Measurements from ENCODE around the gene TMEM156. TPM values are rescaled to one million over a fixed set of nuclear protein-coding genes. Genes with fewer than 3 reads are reported as not detected.

TMEM156 gene
- total RNA-seq, 1 donor = under 0.01 TPM

- no peak overlapping the region for H3K4me3 ChIP-seq (ENCODE audit: low read depth, low read length)
- no peak for DNase-seq (ENCODE audit: low read depth)
- TF ChIP-seq, protein P1, sequence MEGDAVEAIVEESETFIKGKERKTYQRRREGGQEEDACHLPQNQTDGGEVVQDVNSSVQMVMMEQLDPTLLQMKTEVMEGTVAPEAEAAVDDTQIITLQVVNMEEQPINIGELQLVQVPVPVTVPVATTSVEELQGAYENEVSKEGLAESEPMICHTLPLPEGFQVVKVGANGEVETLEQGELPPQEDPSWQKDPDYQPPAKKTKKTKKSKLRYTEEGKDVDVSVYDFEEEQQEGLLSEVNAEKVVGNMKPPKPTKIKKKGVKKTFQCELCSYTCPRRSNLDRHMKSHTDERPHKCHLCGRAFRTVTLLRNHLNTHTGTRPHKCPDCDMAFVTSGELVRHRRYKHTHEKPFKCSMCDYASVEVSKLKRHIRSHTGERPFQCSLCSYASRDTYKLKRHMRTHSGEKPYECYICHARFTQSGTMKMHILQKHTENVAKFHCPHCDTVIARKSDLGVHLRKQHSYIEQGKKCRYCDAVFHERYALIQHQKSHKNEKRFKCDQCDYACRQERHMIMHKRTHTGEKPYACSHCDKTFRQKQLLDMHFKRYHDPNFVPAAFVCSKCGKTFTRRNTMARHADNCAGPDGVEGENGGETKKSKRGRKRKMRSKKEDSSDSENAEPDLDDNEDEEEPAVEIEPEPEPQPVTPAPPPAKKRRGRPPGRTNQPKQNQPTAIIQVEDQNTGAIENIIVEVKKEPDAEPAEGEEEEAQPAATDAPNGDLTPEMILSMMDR (IDR thresholded peaks at IDR 0.05; ENCODE audit: insufficient read depth, low read depth, low read length) = no peak
These were observed 44.7 kb downstream of the TMEM156 start for GRCh38 chr4:38987491-38987890.

GRCh38 chr4:38985410-38986100 lies 46.7 kb downstream of the TMEM156 start:
- H3K4me3 ChIP-seq (ENCODE audit: low read depth, low read length) = no peak overlapping the region
- TF ChIP-seq, protein P1 (IDR thresholded peaks at IDR 0.05; ENCODE audit: insufficient read depth, low read depth, low read length) = no peak
- peak; percentile 25 for DNase-seq (ENCODE audit: low read depth)

DNA sequence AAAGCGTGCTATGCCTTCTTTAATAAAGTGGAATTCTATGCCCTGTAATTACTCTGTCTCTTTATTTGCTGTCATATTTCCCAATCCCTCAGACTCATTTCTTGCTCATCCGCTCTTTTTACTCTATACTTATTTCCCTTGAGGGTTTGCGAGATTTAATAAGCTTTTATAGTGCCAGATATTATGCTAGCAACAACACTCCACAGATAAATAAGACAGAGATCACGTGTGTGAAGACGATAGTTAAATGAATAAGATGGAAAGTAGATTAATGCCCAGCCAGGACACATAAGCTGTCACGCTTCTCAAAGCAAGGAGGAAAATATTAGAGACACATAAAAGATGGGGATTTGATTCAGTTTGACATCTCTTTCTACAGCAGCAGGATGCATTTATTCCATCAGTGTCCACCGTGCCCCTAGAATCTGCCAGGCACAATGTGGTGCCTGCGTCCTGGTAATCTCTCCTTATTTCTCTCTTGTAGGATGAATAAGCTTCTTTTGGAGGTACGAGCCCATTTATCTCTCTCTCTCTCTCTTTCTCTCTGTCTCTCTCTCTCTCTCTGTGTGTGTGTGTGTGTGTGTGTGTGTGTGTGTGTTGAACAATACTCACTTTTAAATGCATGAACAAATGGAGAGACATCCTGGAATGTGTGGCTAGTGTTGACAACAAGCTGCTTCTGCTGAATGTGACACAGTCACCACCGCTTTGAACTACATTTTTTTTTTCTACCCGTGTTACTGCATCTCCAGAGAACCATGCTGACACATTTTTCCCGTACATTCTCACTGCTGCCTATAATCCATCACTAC lies 48.2 kb downstream of the TMEM156 start:
- TF ChIP-seq, protein P1 (IDR thresholded peaks at IDR 0.05; ENCODE audit: insufficient read depth, low read depth, low read length) = no peak
- peak; percentile 32 for DNase-seq (ENCODE audit: low read depth)
- no peak overlapping the region for H3K4me3 ChIP-seq (ENCODE audit: low read depth, low read length)

GRCh38 chr4:38983291-38983690 lies 48.9 kb downstream of the TMEM156 start:
- TF ChIP-seq, protein P1 (IDR thresholded peaks at IDR 0.05; ENCODE audit: insufficient read depth, low read depth, low read length) = no peak
- H3K4me3 ChIP-seq (ENCODE audit: low read depth, low read length) = no peak overlapping the region
- no peak for DNase-seq (ENCODE audit: low read depth)

- TF ChIP-seq, protein P1 (IDR thresholded peaks at IDR 0.05; ENCODE audit: insufficient read depth, low read depth, low read length) = no peak
- no peak for DNase-seq (ENCODE audit: low read depth)
- no peak overlapping the region for H3K4me3 ChIP-seq (ENCODE audit: low read depth, low read length)
These were observed 49.7 kb downstream of the TMEM156 start for GRCh38 chr4:38982361-38983095.

GRCh38 chr4:38980903-38981676 lies 51.1 kb downstream of the TMEM156 start:
- no peak overlapping the region for H3K4me3 ChIP-seq (ENCODE audit: low read depth, low read length)
- TF ChIP-seq, protein P1 (IDR thresholded peaks at IDR 0.05; ENCODE audit: insufficient read depth, low read depth, low read length) = no peak
- peak; percentile 75 for DNase-seq (ENCODE audit: low read depth)

Data from fibroblast of villous mesenchyme (primary cell).